Sciatic nerve (tissue), 2 donors: Measurements from ENCODE around the gene SMIM8. TPM values are rescaled to one million over a fixed set of nuclear protein-coding genes. Genes with fewer than 3 reads are reported as not detected.

Experiments
- ATAC-seq: fragments of 200-7000 bp; cut with Tn5 transposase; one replicate; pipeline ENCODE4 v1.9.1; 2020; ENCODE audit warnings: mild to moderate bottlenecking, moderate library complexity
- DNase-seq: peaks from one replicate; pipeline ENCODE4 v3.0.0-alpha.2; 2020; ENCODE audit warnings: low spot score
- intact Hi-C: fragments of 100-400 bp; cut with DNase I; formaldehyde crosslinking; loops from one replicate; pipeline ENCODE4 v1.14.2; 2022
- total RNA-seq: library from RNA; stranded (reverse); fragmentation: NEBNext Ultra II Directional; extraction: Animal tissue kit (Norgen Biotek cat#: 25700); gene quantifications from one replicate; pipeline ENCODE4 v1.2.1, GENCODE V29; 2021
- donor health status: DM: no; HTN: no; CAD: no.
- donor health status: DM: no; HTN: no; CAD: no.

The SMIM8 gene
- total RNA-seq, 1 donor from 2014 or later, result 17.6 TPM

DNA sequence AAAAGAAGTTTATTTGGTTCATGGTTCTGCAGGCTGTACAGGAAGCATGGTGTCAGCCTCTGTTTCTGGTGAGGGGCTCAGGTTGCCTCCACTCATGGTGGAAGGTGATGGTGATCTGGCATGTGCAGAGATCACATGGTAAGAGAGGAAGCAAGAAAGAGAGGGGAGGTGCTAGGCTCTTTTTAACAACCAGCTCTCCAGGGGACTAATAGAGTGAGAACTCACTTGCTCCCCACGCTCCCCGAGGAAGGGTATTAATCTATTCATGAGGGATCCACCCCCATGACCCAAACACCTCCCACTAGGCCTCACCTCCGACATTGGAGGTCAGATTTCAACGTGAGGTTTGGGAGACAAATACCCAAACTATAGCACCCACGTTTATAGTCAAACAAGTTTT lies 10.6 kb downstream of the SMIM8 start:
- ATAC-seq (no peak), DNase-seq (no peak)
- intact Hi-C loops, result no loop called here

DNA sequence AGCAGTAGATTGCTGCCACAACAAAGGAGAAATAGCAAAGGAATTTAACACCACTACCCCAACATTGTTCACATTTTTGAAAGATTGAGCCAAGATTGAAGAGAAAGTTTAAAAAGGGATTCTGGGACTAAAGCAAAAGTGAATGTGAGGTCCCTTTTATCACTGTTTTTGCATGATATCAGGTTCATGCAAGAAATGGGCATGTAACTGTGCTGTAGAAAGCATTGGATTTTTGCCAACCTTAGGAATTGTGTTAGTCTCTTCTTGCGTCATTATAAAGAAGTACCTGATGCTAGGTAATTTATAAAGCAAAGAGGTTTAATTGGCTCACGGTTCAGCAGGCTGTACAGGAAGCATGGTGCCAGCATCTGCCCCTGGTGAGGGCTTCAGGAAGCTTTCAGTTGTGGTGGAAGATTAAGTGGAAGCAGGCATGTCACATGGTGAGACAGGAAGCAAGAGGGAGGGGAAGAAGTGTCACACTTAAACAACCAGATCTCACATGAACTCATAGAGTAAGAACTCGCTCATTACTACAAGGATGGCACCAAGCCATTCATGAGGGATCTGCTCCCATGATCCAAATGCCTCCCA lies 11.3 kb downstream of the SMIM8 start:
- ATAC-seq (no peak), DNase-seq (no peak)
- intact Hi-C loops, result no loop called here

DNA sequence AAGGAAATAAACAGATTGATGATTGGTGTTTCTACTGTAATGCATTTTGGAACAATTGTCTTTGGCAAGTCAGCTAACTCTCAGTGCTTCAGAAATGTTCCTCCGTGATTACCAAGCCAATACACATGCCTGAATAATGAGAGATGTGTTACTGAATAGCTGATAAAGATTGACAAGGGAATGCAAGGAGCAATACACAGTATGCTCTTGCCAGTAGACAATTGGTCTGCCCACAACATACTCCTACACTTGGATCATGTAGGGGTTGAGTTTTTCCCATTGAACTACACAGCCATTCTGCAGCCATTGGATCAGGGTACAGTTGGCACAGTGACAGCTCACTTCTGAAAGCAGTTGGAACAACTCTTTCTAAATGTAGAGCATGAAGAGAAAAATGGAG lies 12.3 kb downstream of the SMIM8 start:
- DNase-seq (no peak), ATAC-seq (no peak)
- intact Hi-C loops, result no loop called here

GRCh38 chr6:87336367-87336766 lies 14.0 kb downstream of the SMIM8 start:
- ATAC-seq (no peak), DNase-seq (no peak)
- intact Hi-C loops, result no loop called here

DNA sequence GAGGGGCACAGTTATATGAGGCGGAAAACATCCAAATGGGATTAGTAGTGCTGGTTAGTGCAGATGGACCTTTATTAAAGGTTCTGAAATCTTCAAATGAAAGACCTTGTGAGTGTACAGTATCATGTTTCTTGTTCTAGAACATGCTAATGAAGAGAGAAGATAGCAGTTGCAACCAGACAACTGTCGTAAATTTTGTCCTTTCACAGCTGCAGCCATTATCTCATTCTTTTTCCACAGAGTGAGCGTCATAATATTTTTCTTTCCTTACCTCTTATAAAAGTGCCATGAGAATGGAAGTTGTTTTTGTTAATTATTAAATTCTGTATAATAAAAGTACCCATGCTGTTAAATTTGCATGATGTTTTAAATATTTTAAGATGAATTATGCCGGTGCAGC lies 17.8 kb downstream of the SMIM8 start:
- DNase-seq, result no peak
- ATAC-seq, result no peak
- intact Hi-C loops, result no loop called here

GRCh38 chr6:87341158-87341557 lies 18.8 kb downstream of the SMIM8 start:
- no peak for ATAC-seq
- intact Hi-C loops, result no loop called here
- no peak for DNase-seq

DNA sequence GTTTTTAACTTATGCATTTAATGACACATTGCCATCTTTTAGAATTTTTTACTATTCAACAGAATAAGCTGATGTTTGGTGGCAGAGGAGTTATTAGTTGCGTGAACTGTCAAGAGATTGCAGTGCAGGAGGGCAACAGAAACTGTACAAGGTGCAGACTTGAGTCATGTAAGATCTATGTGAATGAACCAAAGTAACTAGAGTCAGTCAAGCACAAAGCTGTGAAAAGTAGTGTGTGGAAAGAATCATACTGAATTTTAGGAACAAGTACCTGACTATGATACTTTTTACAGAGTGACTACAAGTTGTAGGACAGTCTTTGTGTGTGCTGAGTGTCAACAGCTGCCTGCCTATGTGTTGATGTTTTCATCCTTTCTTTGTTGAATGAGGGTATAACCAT lies 19.5 kb downstream of the SMIM8 start:
- intact Hi-C loops, result no loop called here
- DNase-seq (no peak), ATAC-seq (no peak)

- intact Hi-C loops, result no loop called here
- DNase-seq (no peak), ATAC-seq (no peak)
These were observed 20.4 kb downstream of the SMIM8 start for GRCh38 chr6:87342829-87343228.

- intact Hi-C loops, result no loop called here
- DNase-seq (no peak), ATAC-seq (no peak)
These were observed 22.3 kb downstream of the SMIM8 start, which contains the start of gene C6orf163 for GRCh38 chr6:87344731-87345130. TSS of gene C6orf163 (plus strand) at chr6:87344813. CDS start at chr6:87345100, 287 bp downstream.

DNA sequence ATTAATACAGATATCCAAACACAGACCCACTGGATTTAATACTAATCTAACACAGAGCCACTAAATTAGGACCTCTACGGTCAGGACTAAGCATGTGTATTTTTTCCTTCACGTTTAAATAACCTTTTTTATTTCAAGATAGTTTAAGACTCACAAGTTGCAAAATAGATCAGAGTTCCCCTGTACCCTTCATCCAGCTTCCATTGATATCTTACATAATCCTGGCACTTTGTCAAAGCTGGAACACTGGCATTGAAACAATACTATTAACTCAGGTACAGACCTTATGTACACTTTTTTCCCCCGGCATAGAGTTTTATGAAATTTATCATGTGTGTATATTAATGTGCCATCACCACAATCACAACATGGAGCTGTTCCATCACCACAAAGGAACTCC lies 24.3 kb downstream of the SMIM8 start:
- intact Hi-C loops, result no loop called here
- DNase-seq (no peak), ATAC-seq (no peak)

GRCh38 chr6:87349896-87350295 lies 27.5 kb downstream of the SMIM8 start:
- DNase-seq, result no peak
- no peak for ATAC-seq
- intact Hi-C loops, result loop anchor here (10.0 kb wide), 1 partner anchor 395 kb away; no protein-coding TSS in a partner anchor

GRCh38 chr6:87350516-87350915 lies 28.1 kb downstream of the SMIM8 start:
- no peak for DNase-seq
- intact Hi-C loops, result loop anchor here (10.0 kb wide), 1 partner anchor 396 kb away; no protein-coding TSS in a partner anchor
- no peak for ATAC-seq

- intact Hi-C loops, result loop anchor here (10.0 kb wide), 1 partner anchor 397 kb away; no protein-coding TSS in a partner anchor
- ATAC-seq, result no peak
These were observed 29.2 kb downstream of the SMIM8 start for GRCh38 chr6:87351583-87351982.

DNA sequence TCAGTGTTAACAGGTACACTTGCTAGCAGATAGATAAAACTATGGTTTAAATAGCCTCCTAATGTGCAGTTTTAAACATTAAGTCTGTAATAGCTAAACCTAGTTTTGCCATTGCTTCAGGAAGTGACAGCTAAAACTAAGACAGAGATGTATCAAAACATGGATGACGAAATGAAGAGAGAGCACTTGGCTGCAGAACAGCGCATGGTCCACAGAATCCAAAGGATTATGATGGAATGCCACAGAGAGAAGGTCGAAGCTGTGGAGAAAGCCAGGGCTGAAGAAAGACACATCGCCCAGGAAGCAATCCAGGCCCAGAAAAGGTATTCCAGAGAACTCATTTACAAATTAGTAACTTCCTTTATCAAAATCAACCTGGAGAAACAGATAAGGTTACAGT lies 33.8 kb downstream of the SMIM8 start:
- ATAC-seq (no peak), DNase-seq (no peak)
- intact Hi-C loops, result loop anchor here (10.0 kb wide), 1 partner anchor 401 kb away; no protein-coding TSS in a partner anchor

More at GRCh38 chr6:87351583-87351982, 29.2 kb downstream of the SMIM8 start:
- DNase-seq, result no peak

- intact Hi-C loops, result loop anchor here (10.0 kb wide), 1 partner anchor 403 kb away; no protein-coding TSS in a partner anchor
- DNase-seq, result no peak
- ATAC-seq, result no peak
These were observed 35.2 kb downstream of the SMIM8 start for GRCh38 chr6:87357479-87358196.

- ATAC-seq (no peak), DNase-seq (no peak)
- intact Hi-C loops, result no loop called here
These were observed 42.3 kb downstream of the SMIM8 start for GRCh38 chr6:87364602-87365252.

DNA sequence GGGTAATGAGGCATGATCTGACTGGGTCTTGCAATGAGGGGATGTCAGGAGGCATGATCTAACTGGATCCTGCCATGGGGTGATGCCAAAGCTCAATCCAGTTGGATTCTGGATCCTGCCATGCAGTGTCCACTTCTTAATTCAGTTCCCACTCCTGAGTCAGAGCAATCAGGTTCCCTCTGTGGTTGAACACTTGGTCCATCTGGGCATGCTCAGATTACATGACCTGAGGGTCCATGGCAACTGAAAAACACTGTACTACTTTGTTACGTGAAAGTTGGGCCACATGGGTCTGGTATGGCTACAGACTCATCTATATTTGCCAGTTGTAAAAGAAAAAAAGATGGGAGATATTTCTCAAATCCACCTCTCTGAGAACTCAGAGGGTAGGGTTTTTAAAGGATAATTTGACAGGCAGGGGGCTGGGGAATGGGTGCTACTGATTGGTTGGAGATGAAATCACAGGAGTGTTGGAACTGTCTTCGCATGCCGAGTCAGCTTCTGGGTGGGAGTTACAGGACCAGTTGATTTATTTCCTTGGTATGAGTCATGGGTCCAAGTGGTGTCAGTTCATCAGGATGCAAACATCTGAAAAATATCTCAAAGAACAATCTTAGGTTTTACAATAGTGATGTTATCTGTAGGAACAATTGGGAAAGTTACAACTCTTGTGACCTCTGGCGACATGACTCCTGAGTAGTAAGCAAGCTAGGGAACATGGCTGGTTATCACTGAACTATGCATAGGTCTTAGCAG lies 43.9 kb downstream of the SMIM8 start:
- no peak for DNase-seq
- intact Hi-C loops, result no loop called here
- ATAC-seq, result no peak

DNA sequence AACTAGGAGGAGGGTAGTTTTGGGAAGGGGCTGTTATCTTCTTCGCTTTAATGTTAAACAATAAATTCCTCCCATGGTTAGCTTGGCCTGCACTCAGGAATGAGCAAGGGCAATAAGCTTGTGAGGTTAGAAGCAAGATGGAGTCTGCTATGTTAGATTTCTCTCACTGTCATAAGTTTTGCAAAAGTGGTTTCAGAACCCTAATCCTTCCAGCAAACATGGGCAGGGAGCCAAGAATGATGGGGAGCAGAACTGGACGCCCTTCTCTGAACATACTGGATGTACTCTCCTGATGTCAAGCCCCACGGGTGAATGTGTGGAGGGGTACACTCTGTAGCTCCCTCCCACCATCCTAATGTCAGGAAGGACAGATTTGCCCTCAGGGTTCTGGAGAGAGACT lies 44.5 kb downstream of the SMIM8 start:
- DNase-seq (no peak), ATAC-seq (no peak)
- intact Hi-C loops, result no loop called here

GRCh38 chr6:87373377-87373776 lies 51.0 kb downstream of the SMIM8 start:
- DNase-seq (no peak), ATAC-seq (no peak)
- intact Hi-C loops, result no loop called here
